HG02623 (cell line): Measurements from ENCODE around the gene TMEM141.
"Not testable (repeated sequence)": the region's sequence is repeated elsewhere in the genome, so short reads cannot be mapped to it uniquely, and the experiment has no call there.

Source experiments
- ATAC-seq: cut with Tn5 transposase; IDR thresholded peaks from one replicate; pipeline ENCODE4 v1.9.1; 2021; ENCODE audit warnings: moderate library complexity; ENCODE audit not compliant: unreplicated experiment

TMEM141 gene

GRCh38 chr9:136793086-136793946 is 2.2 kb downstream of the TMEM141 start:
- ATAC-seq = no peak

- ATAC-seq = no peak
Observed at GRCh38 chr9:136794281-136794999, 3.3 kb downstream of the TMEM141 start.

- ATAC-seq = no peak
Observed at GRCh38 chr9:136795000-136795348, 3.8 kb downstream of the TMEM141 start.

- ATAC-seq = no peak
Observed at GRCh38 chr9:136796238-136796774, 5.2 kb downstream of the TMEM141 start, which contains the start of gene CCDC183. Gene CCDC183, plus strand, starts transcription at chr9:136796338. Its CDS starts 60 bp downstream, at chr9:136796398.

GRCh38 chr9:136796775-136797347 is 5.7 kb downstream of the TMEM141 start:
- not testable (repeated sequence) for ATAC-seq

- no peak for ATAC-seq
Observed at GRCh38 chr9:136798708-136799078, 7.5 kb downstream of the TMEM141 start.

- ATAC-seq = no peak
Observed at GRCh38 chr9:136799079-136799853, 8.1 kb downstream of the TMEM141 start.

- ATAC-seq = no peak
Observed at GRCh38 chr9:136799854-136800657, 8.9 kb downstream of the TMEM141 start.

GRCh38 chr9:136802321-136802720 is 11.2 kb downstream of the TMEM141 start:
- ATAC-seq = no peak

- ATAC-seq = not testable (repeated sequence)
Observed at GRCh38 chr9:136803009-136803550, 11.9 kb downstream of the TMEM141 start.

GRCh38 chr9:136803551-136804508 is 12.7 kb downstream of the TMEM141 start:
- ATAC-seq = no peak

- no peak for ATAC-seq
Observed at GRCh38 chr9:136804509-136805206, 13.5 kb downstream of the TMEM141 start.

GRCh38 chr9:136805207-136805740 is 14.1 kb downstream of the TMEM141 start:
- ATAC-seq = no peak

GRCh38 chr9:136806067-136806466 is 14.9 kb downstream of the TMEM141 start:
- no peak for ATAC-seq

GRCh38 chr9:136806631-136807201 is 15.6 kb downstream of the TMEM141 start:
- no peak for ATAC-seq

- ATAC-seq = peak; percentile 70
Observed at GRCh38 chr9:136807281-136808074, 16.3 kb downstream of the TMEM141 start, which contains the start of gene RABL6. Gene RABL6, plus strand, starts transcription at chr9:136807948. Its CDS starts 249 bp downstream, at chr9:136808197.
